GM10248 (cell line): Measurements from ENCODE around the gene PLEKHG3.

ENCODE experiments used
- CTCF ChIA-PET: fragments of 300-600 bp; sonication (Branson Sonifier 250); formaldehyde crosslinking; extraction: SDS; loops from one replicate; lab custom pipeline; 2021; ENCODE audit warnings: antibody characterized with exemption; lab: Yijun Ruan, JAX
- POLR2A ChIA-PET: fragments of 350-650 bp; sonication (Branson Sonifier 250); formaldehyde crosslinking; extraction: SDS; loops from one replicate; lab custom pipeline; 2020; ENCODE audit warnings: antibody characterized with exemption; lab: Yijun Ruan, JAX
- DNase-seq: peaks from one replicate; pipeline ENCODE4 v3.0.0; 2012; ENCODE audit errors: extremely low spot score
- TF ChIP-seq, protein P1 (sequence below): IDR thresholded peaks from 2 replicates; pipeline ENCODE4 v1.5.1; 2012; ENCODE audit warnings: mild to moderate bottlenecking, low read depth; ENCODE audit errors: extremely low read depth, missing control alignments, control extremely low read depth

The PLEKHG3 gene

DNA sequence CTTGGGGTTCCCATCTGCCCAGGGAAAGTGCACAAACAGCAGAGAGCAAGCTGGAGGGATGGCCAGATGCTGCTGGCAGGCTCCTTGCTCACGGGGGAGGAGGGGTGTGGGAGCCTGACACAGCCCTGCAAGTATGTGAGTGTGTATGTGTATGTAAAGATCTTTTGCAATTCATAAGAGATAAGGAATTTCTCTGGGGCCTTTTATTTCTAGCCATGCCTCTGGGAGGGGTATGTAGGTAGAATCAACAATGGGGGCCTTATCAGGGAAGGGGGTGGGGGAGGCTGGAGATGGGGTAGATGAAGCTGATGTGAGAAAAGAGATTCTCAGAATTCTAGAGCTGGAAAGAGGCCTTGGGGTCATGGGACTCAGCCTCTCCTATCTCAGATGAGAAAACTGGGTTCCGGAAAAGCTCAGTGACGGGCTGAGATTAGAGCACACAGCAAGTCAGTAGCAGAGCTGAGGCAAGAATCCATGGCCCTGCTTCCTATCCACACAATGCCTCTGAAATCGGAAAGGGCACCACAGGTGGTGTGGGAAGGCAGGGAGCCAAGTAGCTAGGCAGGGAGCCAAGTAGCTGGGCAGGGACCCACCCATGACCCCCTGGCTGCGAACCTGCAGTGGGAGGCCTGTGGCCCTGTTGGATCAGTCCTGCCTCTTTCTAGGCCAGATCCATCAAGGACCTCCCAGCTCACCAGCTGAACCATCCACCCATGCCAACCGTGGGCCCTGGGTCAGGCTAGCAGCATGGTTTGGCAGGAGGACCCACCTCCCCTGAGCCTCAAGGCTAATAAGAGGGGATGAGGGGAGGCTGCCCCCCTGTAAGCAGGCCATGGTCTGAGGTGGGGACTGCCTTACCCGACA, 54.7 kb downstream of the PLEKHG3 start:
- TF ChIP-seq, protein P1, sequence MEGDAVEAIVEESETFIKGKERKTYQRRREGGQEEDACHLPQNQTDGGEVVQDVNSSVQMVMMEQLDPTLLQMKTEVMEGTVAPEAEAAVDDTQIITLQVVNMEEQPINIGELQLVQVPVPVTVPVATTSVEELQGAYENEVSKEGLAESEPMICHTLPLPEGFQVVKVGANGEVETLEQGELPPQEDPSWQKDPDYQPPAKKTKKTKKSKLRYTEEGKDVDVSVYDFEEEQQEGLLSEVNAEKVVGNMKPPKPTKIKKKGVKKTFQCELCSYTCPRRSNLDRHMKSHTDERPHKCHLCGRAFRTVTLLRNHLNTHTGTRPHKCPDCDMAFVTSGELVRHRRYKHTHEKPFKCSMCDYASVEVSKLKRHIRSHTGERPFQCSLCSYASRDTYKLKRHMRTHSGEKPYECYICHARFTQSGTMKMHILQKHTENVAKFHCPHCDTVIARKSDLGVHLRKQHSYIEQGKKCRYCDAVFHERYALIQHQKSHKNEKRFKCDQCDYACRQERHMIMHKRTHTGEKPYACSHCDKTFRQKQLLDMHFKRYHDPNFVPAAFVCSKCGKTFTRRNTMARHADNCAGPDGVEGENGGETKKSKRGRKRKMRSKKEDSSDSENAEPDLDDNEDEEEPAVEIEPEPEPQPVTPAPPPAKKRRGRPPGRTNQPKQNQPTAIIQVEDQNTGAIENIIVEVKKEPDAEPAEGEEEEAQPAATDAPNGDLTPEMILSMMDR, result no peak
- DNase-seq, result no peak
- ChIA-PET POLR2A (no interaction called here), CTCF (interaction anchor here (0.8 to 3.0 kb wide), 8 partner anchors 9 to 215 kb away, joined by 3 to 14 read pairs (median 4); no protein-coding TSS in a partner anchor)

DNA sequence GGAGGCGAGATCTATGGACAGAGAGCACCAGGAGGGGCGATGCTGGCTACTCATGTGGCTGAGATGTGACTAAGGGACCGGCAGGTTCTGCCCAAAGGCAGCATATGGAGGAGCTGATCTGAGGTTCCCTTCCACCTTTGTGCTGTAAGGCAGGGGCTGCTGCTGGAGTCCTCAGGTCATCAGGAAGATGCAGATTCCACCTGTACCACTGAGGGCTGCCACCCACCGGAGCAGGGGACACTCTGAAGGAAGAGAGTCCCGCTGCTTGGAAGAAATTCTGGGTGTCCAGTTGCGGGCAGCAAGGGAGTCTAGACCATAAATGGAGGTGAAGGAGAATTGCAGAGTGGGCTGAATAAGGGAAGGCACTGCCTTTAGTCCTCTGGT, 55.3 kb downstream of the PLEKHG3 start:
- CTCF ChIA-PET, result interaction anchor here (0.8 to 3.0 kb wide), 8 partner anchors 10 to 214 kb away, joined by 3 to 14 read pairs (median 4); no protein-coding TSS in a partner anchor
- DNase-seq, result no peak
- POLR2A ChIA-PET, result no interaction called here
- TF ChIP-seq, protein P1, result no peak

DNA sequence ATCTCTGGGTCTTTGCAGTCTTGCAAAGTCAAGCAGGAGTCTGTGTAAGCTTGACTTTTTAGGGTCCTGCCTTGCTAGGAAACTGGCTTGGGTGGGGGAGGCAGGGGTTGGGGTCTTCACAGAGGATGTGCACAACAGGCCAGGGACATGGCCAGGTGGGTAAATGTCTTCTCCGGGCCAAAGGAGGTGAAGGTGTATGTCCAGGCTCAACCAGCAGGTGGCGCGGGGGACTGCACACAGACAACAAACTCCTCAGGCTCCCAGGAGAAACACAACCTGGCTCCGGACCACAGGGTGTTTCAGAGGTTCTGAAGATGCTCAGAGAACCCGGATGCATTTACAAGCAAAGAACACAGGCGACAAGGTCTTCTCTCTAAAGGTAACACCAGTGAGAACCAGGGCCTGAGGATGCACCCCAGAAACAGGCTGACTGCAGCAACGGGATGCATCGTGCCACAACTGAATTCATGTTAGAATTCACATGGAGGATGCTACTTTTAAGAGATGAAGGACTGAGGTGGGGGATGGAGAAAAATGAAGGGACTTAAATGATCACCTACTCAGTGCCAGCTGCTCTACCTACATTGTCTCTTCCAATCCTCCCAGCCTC, 56.0 kb downstream of the PLEKHG3 start:
- CTCF ChIA-PET, result interaction anchor here (0.8 to 3.0 kb wide), 9 partner anchors 10 to 214 kb away, joined by 3 to 20 read pairs (median 5); no protein-coding TSS in a partner anchor
- POLR2A ChIA-PET, result no interaction called here
- DNase-seq, result peak; percentile 76
- TF ChIP-seq, protein P1, result peak; percentile 61

- POLR2A ChIA-PET, result no interaction called here
- TF ChIP-seq, protein P1, result no peak
- CTCF ChIA-PET, result interaction anchor here (0.9 to 2.6 kb wide), 8 partner anchors 8 to 130 kb away, joined by 3 to 20 read pairs (median 4); no protein-coding TSS in a partner anchor
- no peak for DNase-seq
These were observed 56.7 kb downstream of the PLEKHG3 start for GRCh38 chr14:64760916-64761315.

DNA sequence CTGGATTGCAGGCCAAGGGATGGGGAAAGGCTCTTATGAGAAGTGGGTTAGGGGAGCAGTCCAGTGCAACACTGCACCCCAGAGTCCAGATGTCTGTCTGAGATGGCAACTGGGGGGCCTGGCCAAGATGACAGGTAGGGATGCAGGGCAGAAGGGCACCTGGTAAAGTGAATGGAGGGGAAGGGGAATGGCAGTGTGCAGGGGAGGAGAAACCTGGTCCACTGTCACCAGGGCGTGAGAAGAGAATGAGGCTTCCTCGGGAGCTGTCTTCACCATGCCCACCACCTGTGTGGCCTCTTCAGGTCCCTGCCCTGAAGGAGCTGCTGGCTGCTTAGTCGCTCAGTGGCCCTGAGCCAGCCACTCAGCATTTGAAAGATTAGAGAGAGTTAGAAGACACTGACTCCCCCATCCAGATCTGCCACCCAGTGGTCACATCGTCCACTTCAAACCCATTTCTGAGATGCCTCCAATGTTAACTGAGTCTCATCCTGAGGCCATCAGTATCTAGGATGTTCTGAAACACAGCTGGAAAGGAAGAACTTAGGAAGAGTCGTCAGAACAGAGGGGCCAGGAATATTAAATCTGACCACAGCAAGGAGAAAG, 57.3 kb downstream of the PLEKHG3 start:
- ChIA-PET CTCF (interaction anchor here (0.9 to 2.6 kb wide), 13 partner anchors 9 to 418 kb away, joined by 3 to 20 read pairs (median 4); no protein-coding TSS in a partner anchor), POLR2A (no interaction called here)
- DNase-seq, result no peak
- TF ChIP-seq, protein P1, result no peak
